Lung microvascular endothelial cell (primary cell): ENCODE data around the gene WWOX. TPM values are rescaled to one million over a fixed set of nuclear protein-coding genes. Genes with fewer than 3 reads are reported as not detected.

Experiments
- DNase-seq, 2 donors: peaks; one replicate each; pipeline versions ENCODE4 v3.0.0 to v3.0.0-alpha.2; 2010; ENCODE audit warnings: low read depth in 2 of 2
- total RNA-seq: library from RNA; depleted of rRNA; stranded (reverse); fragments of >200 nt; gene quantifications from 2 replicates; pipeline ENCODE4 v1.2.1, GENCODE V29; 2014

The WWOX gene
- total RNA-seq, 1 donor from 2014 or later: 8.7 TPM

DNA sequence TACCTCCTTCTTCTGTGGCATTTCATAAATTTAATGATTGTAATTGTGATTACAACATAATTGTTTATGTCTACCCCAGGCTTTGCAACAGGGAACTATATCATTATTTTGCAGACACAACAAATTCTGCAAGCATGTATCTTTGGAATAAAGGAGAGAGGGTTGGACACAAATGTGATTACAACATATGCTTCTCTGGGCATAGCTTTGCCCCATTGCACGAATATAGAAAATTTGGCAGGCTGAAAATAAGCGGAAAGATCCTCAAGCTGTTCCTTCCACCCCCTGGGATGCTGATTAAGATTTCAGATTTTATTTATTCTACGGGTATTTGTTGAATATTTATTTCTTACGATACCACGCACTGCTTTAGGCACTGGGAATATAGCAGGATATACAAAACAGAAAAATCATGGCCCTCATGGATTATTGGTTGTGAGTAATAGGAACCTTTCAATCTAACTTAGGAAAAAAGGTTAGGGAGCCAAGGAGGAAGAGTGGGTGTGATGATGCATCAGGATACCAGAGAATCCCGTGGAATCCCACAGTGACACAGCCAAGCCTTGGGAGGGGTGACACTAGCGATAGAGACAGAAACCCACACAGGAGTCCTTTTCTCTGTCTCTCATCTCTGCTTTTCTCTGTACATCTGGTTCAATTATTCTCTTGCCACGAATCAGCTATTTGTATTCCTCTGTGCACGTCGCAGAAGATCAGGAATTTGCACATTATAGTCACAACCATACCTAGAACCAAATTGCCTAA, 980.4 kb downstream of the WWOX start:
- no peak for DNase-seq

DNA sequence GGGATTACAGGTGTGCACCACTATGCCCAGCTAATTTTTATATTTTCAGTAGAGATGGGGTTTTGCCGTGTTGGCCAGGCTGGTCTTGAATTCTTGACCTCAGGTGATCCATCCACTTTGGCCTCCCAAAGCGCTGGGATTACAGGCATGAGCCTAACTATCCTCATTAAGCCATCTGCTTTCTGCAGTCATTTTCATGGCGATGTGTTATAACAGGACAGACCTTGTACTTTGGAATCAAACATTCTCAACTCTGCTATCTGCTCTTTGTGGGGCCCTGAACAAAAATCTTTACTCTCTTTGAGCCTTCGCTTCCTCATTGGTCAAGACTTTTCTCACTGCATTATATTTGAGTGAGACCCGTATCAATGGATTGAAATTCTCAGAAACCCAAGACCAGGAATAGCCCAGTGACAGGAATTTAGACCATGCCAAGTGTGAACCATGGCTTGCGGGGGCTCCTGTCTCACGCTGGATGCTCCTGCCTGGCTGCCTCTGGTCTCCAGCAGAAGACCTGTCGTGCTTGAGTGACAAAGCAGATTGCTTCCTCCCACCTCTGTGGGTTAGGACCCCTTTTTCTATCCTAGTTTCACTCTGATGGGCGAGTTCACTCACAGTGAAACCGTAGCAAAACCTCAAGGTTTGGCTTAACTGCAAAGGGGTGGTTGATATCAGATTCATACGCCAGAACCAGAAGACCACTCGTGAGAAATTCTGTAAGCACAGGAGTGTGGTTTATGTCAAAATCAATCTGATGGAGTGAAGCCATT, 982.0 kb downstream of the WWOX start:
- DNase-seq: no peak

DNA sequence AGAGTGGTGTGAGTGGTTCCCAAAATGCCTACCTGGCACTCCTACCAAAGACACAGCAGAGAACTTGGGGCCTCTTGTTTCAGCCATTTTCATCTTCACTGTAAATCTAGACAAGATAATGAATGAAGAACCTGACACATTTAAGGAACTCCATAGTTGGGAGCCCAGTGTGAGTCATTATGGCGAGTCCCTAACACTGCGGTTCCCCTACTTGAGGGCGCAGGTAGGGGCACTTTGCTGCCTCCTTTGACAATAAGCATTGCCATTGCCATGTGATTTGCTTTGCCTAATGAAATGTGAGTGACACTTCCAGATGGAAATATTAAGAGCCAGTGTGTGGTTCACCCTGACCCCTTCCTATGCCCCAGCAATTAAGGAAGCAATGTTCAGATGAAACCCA, 983.5 kb downstream of the WWOX start:
- DNase-seq: no peak

DNA sequence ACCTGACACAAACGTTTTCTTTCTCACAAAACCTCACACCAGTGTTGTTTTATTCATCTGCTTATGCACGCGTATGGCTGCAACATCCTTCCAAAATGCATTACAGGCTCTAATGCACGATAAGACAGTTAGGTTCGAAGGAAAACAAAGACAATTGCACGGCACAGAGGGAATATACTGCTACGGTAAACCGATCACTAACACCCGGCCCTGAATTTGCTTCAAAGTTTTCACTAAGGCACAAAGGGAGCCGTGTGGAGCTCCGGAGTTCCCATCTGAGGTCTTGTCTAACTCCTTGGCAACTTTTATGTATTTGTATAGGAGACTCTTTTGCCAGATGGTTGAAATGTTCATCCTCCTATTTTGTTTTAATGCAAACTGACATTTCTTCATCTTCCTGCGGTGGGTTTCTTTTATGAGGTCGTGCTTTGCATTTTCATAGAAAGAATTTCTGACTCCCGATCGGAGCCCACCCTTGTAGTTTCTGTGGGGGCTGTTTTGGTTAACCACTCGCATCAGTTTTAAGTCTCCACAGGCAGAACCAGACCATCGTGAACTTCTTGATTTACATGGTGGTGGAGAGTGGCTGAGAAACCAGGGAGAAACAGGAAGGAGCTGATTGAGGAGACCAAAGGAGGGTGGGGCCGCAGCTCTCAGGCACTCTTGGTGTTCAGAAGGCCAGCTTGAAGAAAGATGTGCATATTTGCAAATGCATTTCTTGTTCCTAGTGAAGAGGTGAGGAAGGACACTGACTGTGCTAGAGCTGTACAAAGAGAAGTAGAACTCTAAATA, 984.2 kb downstream of the WWOX start:
- DNase-seq: no peak

DNA sequence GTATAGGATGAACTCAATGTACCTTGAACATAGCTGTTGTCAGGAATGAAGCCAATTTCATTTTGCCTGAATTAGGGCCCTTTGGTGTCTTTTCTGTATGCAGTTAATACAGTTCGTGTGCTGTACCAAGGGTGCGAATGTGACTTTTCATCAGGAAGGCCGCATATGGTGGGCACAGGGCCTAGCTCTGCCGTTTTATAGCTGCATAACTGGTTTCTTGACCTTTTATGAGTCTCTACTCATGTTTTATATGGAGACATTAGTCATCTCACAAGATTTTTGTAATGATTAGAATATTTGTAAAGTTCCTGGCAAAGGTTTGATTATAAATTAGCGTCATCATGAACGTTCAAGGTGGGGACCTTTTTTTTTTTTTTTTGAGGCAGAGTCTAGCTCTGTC, 989.5 kb downstream of the WWOX start:
- no peak for DNase-seq

DNA sequence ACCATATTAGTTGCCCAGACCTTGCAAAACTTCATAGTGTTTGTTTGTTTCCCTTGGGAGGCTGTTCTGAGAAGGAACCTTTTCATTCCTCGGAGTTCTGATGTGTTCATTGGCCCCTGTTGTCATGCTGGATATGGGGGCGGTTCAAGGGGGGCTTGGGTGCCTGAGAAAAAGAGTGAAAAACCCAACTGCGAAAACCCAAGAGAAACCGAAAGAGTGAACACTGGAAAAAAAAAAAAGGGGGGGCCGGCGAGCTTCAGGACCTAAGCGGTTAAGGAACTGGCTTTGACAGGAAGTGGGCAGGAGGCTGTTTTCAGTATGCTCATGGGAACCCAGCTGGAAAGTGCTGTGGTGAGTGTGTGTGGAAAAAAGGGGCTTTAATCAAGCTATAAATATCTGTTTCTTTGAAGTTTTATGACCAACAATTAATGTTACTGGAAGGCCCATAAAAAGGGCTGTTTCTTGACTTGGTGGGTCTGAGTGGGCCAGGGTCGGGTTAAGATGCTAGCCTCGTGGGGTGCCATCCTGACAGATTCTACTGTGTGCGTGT, 990.4 kb downstream of the WWOX start:
- DNase-seq: no peak

DNA sequence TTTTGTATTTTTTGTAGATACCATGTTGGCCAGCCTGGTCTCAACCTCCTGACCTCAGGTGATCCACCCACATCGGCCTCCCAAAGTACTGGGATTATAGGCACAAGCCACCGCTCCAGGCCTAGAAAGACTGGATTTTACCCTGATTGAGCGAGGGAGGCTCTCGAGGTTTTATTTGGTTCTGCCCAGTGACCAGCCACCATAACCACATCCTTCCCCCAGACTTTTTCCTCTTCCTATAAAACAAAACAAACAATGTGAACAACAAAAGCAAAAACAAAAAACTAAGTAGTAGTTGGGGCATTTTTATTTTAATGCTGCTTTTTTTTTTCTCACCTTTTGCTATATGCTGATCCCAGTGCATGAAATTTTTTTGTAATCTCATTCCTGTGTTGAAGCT, 991.5 kb downstream of the WWOX start:
- no peak for DNase-seq

DNA sequence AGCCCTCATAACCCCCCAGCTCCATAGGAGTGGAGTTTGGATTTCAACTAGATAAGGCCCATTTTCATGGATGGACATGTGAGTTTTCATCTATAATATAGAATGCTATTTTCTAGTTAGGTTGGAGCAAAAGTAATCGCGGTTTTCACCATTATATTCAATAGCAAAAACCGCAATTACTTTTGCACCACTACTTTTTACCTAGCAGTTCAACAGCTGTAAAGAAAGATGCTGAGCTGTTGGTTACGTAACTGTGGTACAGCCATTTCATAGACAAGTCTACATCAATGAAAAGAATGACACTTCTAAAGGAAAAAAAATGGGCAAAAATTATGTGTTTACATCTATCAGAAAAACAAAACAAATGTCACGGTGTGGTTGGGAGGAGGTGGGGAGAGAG, 993.4 kb downstream of the WWOX start:
- no peak for DNase-seq

DNA sequence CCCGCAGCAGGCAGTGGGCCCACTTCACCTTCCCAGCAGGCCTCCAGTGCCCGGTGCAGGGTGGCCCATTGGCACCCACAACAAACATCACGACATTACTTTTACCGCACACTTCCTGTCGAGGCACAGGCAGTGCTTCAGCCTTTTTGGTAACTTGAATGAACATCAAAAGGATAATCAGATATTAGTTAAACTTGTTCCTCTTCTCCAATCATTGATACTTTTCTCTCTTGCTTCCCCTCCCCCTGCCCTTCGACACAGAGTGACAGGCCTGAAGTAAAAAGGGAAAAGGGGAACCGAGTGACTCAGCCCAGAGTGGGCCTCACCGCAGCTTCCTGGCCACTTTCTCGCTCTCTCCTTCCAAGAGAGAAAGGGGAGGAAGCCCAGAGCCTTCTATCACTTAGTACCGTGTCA, 994.1 kb downstream of the WWOX start:
- DNase-seq: no peak

DNA sequence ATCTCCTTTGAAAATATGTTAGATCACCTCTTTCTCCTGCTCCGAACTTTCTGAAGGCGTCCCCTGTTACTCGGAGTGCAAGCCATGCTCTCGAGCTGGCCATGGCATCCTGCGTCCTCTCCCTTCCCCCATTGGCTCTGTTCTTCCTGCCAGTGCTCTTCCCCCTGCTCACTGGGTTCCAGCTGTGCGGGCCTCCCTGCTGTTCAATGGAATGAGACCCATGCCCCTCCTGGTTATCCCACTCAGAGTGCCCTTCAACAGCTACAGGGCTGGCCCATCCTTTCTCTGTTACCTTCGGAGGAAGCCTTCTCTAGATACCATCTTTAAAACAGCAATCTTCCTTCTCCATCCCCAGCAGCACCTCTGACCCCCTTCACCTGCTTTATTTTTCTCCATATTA, 996.8 kb downstream of the WWOX start:
- DNase-seq: no peak

DNA sequence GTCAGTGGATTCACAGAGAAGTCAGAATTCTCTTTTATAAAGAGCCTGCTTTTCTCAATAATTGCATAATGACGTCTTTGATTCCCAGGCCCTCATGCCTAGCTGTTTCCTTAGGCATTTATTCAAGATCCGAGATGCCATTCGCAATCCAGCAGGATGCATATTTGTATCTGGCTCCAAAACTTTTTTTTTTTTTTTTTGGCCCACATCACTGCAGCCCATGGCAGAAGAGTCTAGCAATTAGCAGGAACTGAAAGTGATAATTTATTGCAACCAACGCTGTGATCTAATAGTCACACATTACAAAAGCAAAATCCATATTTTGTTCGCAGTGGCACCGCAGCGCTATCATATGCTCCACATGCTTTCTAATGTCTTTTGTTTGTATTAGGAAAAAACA, 997.7 kb downstream of the WWOX start:
- no peak for DNase-seq

DNA sequence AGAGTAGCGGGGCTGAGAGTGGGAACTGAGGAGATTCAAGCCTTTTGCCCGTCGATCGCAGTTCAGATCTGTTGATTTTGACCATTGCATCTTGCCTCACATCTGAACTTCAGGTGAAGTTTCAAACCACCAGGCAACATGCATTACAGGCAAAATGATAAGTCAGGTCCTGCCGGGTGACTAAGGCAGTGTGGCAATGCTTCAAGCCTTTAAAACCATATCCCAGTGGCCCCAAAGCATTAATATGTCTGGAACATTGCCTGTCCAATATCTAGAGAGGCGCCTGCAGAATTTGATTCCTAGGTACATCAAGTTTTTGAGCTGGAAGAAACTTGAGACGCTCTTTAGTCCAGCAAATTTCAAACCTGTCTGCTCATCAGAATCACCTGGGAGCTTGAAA, 998.3 kb downstream of the WWOX start:
- DNase-seq: no peak

DNA sequence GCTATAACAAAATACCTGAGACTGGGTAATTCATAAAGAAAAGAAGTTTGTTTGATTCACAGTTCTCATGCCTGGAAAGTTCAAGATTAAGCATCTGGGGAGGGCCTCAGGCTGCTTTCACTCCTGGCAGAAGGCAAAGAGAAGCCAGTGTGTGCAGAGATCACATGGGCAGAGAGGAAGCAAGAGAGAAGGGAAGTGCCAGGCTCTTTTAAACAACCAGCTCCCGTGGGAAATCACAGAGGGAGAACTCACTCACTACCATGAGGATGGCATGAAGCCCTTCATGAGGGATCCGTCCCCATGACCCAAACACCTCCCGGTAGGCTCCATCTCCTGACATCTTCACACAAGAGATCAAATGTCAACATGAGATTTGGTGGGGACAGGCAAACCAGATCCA, 999.5 kb downstream of the WWOX start:
- no peak for DNase-seq

DNA sequence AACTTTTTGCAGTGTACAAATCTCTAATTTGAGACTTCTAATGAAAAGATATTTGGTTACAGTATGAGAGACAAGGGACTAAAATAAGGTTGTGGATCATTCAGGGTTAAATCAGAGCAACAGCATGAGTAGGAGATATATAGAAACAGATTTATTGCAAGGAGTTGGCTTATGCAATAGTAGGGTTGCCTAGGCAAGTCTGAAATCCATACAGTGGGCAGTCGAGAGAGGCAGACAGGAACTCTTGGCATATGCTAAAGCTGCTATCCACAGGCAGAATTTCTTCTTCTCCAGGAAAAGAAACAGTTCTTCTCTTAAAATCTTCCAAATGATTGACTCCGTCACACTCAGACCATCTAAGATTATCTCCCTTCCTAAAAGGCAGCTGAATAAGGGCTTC, 1000.3 kb downstream of the WWOX start:
- no peak for DNase-seq

DNA sequence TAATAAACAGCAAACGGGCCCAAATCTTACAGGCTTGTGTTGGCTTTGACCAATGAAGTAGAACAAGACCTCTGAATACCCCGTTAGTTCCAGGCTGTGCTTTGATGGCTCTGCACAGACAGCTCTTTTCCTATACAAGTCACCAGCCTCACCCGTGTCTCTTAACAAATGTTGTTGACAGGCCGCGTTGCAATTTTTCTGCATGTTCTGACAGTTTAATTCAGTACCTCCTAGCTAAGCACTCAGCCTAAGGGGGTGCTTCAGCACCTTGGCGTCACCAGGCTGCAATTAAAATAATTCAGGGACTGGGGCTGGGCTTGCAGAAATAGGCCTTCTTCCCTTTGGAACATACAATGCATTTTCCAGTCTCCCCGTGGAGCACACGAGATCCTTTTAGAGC, 1001.0 kb downstream of the WWOX start:
- no peak for DNase-seq

DNA sequence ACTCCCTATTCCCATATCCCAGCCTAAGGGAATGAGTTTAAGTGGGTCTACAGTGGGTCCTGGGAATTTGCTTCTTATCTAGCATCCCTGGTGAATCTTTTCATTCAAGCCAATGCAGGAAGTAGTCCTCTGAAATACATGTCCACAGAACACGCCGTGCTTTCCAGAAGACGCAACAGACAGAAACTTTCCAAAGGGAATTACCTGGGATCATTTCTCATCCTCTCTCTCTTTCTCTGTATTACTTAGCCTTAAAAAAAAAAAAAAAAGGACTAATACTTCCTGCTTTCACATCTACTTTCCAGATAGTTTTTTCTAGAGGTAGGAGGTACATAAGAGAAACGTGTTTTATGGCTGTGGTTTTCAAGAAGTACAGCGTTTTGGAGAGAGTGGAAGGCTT, 1002.0 kb downstream of the WWOX start:
- DNase-seq: no peak

DNA sequence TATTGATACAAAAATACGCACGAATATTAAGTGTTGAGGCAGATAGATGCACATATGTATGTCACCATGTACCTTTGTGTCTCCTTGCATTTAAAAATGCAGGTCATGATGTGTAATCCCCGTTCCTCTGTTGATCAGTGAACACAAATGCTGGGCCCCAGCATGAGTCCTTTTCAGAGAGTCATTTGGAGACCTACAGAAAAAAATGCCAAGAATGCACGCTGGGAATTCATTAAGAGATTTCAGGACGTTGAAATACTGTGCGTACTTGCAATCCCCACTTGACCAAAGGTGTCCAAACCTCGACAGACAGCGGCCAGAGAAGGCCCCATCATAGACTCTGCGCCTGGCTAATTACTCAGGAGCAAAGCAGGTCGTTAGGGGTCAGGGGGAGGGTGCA, 1005.1 kb downstream of the WWOX start:
- no peak for DNase-seq

DNA sequence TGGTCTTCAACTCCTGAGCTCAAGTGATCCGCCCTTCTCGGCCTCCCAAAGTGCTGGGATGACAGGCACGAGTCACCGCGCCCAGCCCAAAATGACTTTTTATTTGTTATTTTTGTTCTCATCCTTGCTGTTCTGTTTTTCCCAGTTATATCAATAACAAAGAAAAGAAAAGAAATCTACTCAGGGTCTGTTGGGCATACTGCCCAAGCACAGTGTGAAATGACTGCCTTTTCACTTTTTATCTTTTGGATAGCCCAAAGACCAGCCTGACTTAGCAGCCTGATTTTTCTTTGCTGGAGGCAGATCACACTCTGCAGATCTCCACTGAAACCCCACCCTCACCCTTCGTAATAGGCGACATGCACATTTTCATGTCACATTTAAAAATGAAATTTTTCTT, 1007.8 kb downstream of the WWOX start:
- DNase-seq: no peak

DNA sequence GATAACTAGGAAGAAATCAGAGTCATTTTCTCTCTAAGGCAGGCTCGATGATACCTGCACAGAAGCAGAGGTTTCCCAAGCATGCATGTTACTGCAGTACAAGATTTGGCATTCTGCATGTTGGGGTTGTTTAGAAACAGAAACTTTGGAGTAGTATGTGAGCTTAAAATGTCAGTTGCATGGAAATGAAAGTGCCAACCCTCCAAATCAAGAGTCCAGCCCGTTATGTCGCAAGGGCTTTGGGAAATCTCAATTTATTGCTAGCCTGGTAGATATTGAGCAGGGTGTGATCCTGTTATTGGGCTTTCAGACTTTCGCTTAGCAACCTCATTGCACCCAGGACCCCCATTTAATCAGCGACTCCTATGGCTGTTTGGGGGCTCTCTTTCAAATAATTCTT, 1010.3 kb downstream of the WWOX start:
- no peak for DNase-seq

DNA sequence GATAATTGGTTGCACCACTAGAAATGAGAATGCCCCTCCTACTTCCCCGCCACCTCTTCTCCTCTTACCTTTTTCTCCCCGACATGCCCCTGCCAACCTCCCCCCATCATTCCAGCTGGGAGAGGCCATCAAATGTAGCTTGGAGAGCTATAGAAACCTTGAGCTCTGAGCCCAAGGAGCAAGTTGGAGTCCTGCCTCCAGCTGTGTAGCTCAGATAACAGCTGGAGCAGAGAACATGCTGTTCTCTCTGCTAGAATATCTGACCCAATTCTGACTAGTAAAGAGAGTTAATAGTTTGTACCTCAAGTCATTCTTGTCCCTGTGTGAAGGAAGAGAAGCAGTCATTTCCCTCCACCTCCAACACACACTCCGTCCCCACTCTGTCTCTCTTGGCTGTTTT, 1010.8 kb downstream of the WWOX start:
- no peak for DNase-seq

DNA sequence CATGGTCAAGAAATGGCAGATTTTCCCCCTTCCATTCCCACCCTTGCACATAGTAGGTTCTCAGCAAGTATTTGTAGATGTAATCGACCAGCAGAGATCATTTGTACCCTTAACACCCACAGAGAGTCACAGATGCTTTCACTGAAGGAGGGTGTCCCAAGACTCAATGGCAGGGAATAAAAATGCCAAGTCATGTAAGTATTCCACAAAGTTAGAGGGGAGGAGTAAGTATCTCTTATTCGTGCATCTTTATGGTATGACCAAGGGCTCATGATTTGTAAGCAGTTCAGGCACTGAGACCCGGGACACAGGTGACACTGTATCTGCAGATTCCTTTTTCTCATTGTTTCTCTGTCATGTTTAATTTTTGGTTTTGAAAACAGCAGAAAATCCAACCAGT, 1011.5 kb downstream of the WWOX start:
- DNase-seq: no peak

DNA sequence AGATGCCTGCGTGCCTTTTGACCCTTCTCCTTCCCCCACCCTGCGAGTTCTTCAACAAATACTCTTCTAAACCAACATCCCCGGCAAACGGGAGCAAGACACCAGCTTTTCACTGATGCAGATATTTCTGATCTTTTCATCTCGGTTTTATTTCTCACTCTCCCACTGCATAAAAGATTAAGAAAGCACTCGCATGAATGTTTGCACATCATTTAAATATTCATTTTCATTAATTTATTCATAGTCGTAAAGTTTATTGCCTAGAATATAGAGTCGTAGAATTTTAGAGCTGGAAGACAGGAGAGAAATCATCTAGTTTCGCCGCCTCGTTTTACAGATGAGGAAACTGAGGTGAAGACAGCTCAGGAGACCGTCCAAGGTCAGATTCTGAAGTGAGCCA, 1013.0 kb downstream of the WWOX start:
- DNase-seq: no peak
